Skin epidermis (tissue), 12 donors: ENCODE results near the gene ZDHHC14.

ENCODE experiments used
- H3K27ac ChIP-seq, 21 experiments: fragments of 200-600 bp; sonication (generic) in 11 of 21; one replicate each; pipeline ENCODE4 v1.5.0; 2020; ENCODE audit warnings: mild to moderate bottlenecking in 3 of 21, inconsistent platforms in 2 of 21, moderate library complexity in 2 of 21
- H3K4me3 ChIP-seq, 7 experiments: fragments of 200-600 bp; sonication (generic) in 2 of 7; one replicate each; pipeline ENCODE4 v1.5.0; 2020; ENCODE audit warnings: inconsistent platforms in 2 of 7, mild to moderate bottlenecking in 2 of 7, moderate library complexity in 1 of 7

ZDHHC14 gene

DNA sequence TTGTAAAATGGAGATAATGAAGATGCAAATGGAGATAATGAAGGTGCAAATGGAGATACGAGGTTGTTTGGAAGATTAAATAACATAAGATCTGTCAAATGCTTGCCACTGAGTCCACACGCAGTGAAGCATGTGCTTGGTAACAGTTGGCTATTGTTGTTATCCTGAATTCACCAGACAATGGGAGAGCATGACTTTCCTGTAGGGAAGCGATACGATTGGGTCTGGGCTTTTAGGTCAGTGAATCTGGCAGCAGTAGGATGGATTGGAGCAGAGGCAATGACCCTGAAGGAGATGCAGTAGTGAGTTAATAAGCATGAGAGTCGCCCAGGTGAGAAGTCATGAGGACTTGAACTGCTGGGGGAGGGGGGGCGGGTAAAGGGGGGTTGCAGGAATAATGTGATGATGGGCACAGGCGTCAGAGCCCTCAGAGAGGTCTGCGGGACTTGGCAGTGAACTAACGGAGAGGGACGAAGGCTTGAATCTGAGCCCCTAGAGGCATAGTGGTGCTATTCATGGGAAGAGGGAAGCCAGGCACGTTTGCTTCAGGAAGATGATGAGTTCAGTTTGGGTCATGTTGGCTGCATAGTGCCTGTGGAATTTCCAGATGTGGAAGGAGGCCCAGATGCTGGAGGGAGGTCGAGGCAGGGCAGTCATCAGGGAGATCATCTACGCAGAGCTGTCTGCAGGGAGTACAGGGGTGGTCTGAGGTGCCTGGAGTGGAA, 55.4 kb downstream of the ZDHHC14 start:
- Histone ChIP-seq H3K27ac (no peak overlapping the region), H3K4me3 (no peak overlapping the region)

DNA sequence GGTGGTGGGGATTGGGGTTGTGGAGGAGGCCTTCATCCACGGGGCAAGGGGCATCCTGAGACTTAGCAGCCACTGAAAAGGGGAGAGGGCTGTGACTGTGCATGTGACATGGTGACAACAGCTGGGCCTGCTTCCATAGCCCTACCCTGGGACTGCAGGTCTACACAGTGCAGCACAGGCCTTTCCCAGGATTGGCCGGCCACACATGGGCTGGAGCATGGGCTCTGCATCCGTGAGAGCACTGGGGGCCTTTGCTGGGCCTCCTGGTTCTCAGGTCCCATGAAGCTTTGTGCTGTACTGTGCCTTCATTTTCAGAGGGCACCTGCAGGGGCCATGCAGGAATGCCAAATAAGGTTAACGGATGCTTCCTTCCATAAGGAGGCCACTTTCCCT, 56.0 kb downstream of the ZDHHC14 start:
- Histone ChIP-seq H3K27ac (no peak overlapping the region), H3K4me3 (no peak overlapping the region)

DNA sequence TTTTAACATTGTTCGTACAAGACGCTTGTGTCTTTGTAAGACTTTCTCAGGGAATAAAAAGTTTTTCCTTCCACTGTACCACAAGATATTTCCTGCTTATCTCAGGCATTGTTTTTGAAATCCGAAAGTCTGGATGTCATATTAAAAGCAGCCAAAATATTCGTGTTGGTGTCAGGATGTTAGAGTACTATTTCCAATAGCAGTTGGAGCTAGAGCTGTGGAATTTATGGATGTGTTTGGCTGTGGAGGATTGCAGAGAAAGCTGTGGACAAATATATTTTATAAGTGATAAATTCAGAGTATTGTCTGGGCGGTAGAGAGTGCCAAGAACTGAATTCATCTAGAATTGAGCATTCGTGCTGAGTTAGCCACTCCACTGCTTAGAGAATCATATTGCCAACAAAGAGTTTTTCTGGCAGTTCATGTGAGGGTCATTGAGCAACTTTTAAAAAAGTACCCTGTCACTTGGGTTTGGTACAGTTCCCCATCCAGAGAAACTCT, 57.7 kb downstream of the ZDHHC14 start:
- Histone ChIP-seq H3K4me3 (no peak overlapping the region), H3K27ac (peak overlapping the region in 4 of 21 experiments; percentile 31 to 37 (median 35))

- Histone ChIP-seq H3K27ac (no peak overlapping the region), H3K4me3 (no peak overlapping the region)
These were observed 59.2 kb downstream of the ZDHHC14 start for GRCh38 chr6:157440171-157440570.

GRCh38 chr6:157442291-157442690, 61.3 kb downstream of the ZDHHC14 start:
- no peak overlapping the region for H3K4me3 ChIP-seq
- H3K27ac ChIP-seq: no peak overlapping the region

- no peak overlapping the region for H3K27ac ChIP-seq
These were observed 62.2 kb downstream of the ZDHHC14 start for GRCh38 chr6:157443066-157443800.

GRCh38 chr6:157445277-157446009, 64.5 kb downstream of the ZDHHC14 start:
- peak overlapping the region in 4 of 21 experiments; percentile 25 to 69 (median 49) for H3K27ac ChIP-seq
- no peak overlapping the region for H3K4me3 ChIP-seq

More at GRCh38 chr6:157443066-157443800, 62.2 kb downstream of the ZDHHC14 start:
- no peak overlapping the region for H3K4me3 ChIP-seq

DNA sequence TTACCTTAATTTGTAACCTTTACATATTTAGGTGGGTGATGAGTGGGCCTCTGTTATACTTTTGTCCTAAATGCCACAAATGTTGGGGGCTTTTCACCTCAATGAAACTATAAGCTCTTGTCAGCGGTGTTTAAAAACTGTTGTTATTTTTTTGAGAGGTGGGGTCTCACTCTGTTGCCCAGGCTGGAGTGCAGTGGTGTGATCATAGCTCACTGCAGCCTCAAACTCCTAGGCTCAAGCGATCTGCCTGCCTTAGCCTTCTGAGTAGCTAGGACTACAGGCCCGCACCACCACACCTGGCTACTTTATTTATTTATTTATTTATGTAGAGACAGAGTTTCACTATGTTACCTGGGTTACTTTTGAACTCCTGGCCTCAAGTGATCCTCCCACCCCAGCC, 66.7 kb downstream of the ZDHHC14 start:
- Histone ChIP-seq H3K4me3 (no peak overlapping the region), H3K27ac (no peak overlapping the region)

DNA sequence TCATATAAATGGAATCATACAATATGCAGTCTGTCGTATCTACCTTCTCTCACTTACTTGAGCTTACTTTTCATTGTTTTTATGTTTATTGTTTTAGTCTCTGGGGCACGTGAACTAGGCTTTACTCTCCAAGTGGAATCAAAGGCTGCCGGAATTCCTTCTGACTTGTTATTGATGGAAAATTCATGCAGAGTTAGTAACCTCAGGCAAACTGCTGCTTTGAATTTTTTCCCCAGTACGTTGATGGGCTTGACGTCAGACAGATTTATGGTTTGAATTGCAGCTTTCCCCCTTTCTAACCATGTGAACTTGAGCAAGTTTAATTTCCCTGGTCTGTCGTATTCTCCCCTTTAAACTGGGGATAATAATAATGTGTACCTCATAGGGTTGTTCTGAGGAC, 68.6 kb downstream of the ZDHHC14 start:
- no peak overlapping the region for H3K27ac ChIP-seq
- no peak overlapping the region for H3K4me3 ChIP-seq

GRCh38 chr6:157450931-157451742, 70.1 kb downstream of the ZDHHC14 start:
- no peak overlapping the region for H3K27ac ChIP-seq

DNA sequence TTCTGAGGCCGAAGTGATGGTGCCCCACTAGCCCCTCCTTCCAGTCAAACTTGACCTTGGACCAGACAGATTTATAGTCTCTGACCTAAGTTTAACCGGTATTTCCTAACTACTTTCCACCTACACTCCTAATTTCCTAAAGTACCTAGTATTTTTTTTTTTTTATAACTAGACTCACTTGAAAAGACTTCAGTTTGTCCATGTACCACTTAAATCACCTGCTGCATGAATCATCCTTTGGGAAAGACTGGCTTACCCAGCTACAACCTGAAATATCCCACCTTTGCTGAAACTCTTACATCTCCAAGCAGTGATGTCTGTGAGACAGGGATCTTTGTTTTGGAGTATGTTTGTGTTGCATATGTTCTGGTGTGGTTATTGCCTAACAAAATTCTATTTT, 71.1 kb downstream of the ZDHHC14 start:
- H3K27ac ChIP-seq: no peak overlapping the region

More at GRCh38 chr6:157450931-157451742, 70.1 kb downstream of the ZDHHC14 start:
- H3K4me3 ChIP-seq: no peak overlapping the region

DNA sequence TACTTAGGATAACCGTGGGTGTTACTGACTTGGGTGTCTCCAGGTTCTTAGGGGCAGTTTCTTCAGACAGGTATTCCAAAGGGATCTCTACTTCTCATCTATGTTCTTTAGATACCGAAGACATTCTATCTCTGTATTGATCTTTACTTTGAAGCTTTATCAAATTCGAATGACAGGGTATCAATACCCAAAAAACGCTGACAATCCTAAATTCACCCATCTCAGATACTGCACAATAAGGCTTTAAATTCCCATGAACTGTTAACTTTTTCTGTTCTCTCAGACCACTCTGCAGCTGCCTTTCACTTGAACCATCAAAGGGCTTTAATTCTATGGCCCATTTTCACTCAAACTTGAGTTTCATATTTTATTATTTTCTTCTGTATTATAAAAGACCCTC, 72.1 kb downstream of the ZDHHC14 start:
- no peak overlapping the region for H3K27ac ChIP-seq
- no peak overlapping the region for H3K4me3 ChIP-seq

More for the DNA sequence above, 71.1 kb downstream of the ZDHHC14 start:
- H3K4me3 ChIP-seq: no peak overlapping the region

DNA sequence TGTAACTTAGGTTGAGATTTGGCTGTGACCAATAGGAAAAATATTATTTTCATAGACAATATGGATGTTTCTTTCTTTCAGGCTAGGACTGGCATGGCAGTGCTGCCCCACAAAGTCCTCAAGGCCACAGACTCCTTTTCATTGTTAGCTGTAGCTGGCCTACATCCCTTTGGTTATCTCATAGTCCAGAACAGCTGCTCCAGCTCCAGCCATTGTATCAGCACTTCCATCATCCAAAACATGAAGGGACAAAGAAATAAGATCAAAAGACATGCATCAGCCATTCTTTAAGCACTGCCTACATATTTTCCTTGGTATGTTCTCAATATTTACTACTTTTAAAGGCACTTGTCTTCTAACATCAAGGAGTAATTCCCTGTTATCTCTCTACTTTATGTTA, 73.0 kb downstream of the ZDHHC14 start:
- Histone ChIP-seq H3K27ac (no peak overlapping the region), H3K4me3 (no peak overlapping the region)

DNA sequence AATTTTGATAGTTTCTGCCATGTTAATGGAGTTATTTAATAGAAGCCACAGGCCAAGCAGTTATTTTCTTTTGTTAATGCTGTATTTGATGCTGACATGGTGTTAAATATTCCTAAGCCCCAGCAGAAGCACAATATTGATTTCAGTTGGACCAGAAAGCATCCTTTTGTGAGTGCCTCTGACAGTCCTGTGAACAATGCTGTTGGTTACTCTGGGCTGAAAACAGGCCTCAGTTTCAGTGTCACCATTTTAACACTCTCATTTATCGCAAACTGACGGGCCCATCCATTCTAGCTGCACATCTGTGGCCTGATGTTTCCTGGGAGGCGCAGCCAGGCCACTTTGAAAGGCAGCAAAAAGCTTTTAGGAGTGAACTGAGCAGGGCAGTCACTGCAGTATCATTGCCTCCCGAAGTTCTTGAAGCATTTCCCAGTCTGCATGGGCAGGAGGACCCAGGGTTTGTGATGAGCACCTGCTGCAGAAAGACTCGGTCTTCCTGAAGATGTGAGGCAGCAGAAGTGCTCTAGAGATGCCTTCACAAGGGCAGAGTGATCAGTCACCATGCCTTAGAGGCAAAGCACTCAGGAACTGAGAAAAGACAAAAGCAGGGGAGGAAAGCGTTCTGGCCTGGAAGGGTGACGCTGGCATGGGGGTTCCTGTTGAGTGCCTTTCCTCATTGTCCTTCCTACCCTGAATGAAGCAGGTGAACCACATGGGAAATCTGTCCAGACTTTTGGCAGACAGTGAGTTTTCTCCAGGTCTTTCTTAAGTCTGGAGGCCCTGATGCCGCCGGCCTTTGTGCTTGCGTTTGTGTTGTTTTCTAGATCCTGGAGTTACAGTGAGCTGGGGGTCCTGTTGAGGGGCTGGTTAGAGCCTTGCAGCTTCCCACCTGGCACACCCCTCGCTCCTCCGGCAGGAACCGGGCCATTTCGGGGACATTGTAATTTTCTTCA, 74.0 kb downstream of the ZDHHC14 start:
- Histone ChIP-seq H3K4me3 (no peak overlapping the region), H3K27ac (peak overlapping the region in 2 of 21 experiments; percentile 21 to 38)

GRCh38 chr6:157455731-157456523, 74.9 kb downstream of the ZDHHC14 start:
- Histone ChIP-seq H3K27ac (peak overlapping the region in 2 of 21 experiments; percentile 21 to 58), H3K4me3 (no peak overlapping the region)

GRCh38 chr6:157456524-157456829, 75.5 kb downstream of the ZDHHC14 start:
- Histone ChIP-seq H3K27ac (no peak overlapping the region), H3K4me3 (no peak overlapping the region)

DNA sequence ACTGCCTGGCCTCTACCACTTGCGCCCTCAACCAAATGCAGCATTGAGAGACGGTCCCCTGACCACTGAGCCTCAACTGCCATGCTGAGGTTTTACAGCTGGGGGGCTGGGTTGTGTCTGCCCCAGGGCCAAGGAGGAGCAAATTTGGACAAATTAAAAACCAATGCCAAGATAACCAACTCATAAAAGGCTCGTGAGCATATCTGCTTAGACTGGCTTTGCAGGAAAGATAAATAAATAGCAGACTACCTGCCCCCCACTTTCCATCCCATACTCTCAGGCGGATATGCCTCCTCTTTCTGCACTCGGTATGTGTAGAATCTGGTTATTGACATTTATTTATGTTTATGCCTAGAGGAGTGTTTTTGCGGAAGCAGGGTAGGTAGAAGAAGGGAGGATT, 76.8 kb downstream of the ZDHHC14 start:
- Histone ChIP-seq H3K4me3 (no peak overlapping the region), H3K27ac (no peak overlapping the region)

- Histone ChIP-seq H3K4me3 (no peak overlapping the region), H3K27ac (no peak overlapping the region)
These were observed 78.3 kb downstream of the ZDHHC14 start for GRCh38 chr6:157459327-157459726.
